IPS-20b (cell line): ENCODE measurements around the gene FITM2.
"Not testable (repeated sequence)": the region's sequence is repeated elsewhere in the genome, so short reads cannot be mapped to it uniquely, and the experiment has no call there.

Experiments
- H3K27ac ChIP-seq: one replicate; pipeline ENCODE4 v1.5.1; 2013; ENCODE audit warnings: low read length
- H3K27me3 ChIP-seq: 2 replicates; pipeline ENCODE4 v1.6.1; 2013; ENCODE audit warnings: mild to moderate bottlenecking, low read length, inconsistent platforms; ENCODE audit not compliant: insufficient read depth
- H3K36me3 ChIP-seq: 2 replicates; pipeline ENCODE4 v1.6.1; 2013; ENCODE audit warnings: low read depth, mild to moderate bottlenecking, inconsistent platforms, low read length, moderate library complexity; ENCODE audit not compliant: insufficient read depth
- H3K4me1 ChIP-seq: 2 replicates; pipeline ENCODE4 v1.6.1; 2013; ENCODE audit warnings: mild to moderate bottlenecking, control low read depth, inconsistent platforms, low read length, moderate library complexity; ENCODE audit not compliant: insufficient read depth
- H3K4me3 ChIP-seq: 2 replicates; pipeline ENCODE4 v1.5.1; 2013; ENCODE audit warnings: mild to moderate bottlenecking, low read length, inconsistent platforms
- H3K9ac ChIP-seq: 2 replicates; pipeline ENCODE4 v1.6.1; 2013; ENCODE audit warnings: low read depth, mild to moderate bottlenecking, inconsistent platforms, low read length, moderate library complexity
- H3K9me3 ChIP-seq: 2 replicates; pipeline ENCODE4 v1.6.1; 2013; ENCODE audit warnings: mild to moderate bottlenecking, low read depth, low read length, inconsistent platforms; ENCODE audit not compliant: insufficient read depth

FITM2 gene

DNA sequence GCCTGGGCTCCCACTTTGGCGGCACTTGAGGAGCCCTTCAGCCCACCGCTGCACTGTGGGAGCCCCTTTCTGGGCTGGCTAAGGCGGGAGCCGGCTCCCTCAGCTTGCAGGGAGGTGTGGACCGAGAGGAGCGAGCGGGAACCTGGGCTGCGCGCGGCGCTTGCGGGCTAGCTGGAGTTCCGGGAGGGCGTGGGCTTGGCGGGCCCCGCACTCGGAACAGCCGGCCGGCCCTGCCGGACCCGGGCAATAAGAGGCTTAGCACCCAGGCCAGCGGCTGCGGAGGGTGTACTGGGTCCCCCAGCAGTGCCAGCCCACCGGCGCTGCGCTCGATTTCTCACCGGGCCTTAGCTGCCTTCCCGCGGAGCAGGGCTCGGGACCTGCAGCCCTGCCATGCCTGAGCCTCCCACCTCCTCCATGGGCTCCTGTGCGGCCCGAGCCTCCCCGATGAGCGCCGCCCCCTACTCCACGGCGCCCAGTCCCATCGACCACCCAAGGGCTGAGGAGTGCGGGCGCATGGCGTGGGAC lies 11.9 kb downstream of the FITM2 start:
- not testable (repeated sequence) for H3K27ac ChIP-seq, H3K9me3 ChIP-seq, H3K9ac ChIP-seq, H3K27me3 ChIP-seq, H3K4me1 ChIP-seq, H3K4me3 ChIP-seq, H3K36me3 ChIP-seq

- Histone ChIP-seq H3K9ac (no peak overlapping the region), H3K27me3 (no peaks in the 10 kb centered on the region), H3K4me1 (no peaks in the 10 kb centered on the region), H3K4me3 (no peak overlapping the region), H3K9me3 (no peaks in the 10 kb centered on the region), H3K27ac (no peak overlapping the region), H3K36me3 (no peaks in the 10 kb centered on the region)
These were observed 13.3 kb downstream of the FITM2 start for GRCh38 chr20:44297721-44298120.

GRCh38 chr20:44296011-44296410 lies 15.0 kb downstream of the FITM2 start:
- no peaks in the 10 kb centered on the region for H3K27me3 ChIP-seq
- H3K4me3 ChIP-seq: no peak overlapping the region
- H3K36me3 ChIP-seq: no peaks in the 10 kb centered on the region
- no peaks in the 10 kb centered on the region for H3K9me3 ChIP-seq
- no peak overlapping the region for H3K27ac ChIP-seq
- no peaks in the 10 kb centered on the region for H3K4me1 ChIP-seq
- no peak overlapping the region for H3K9ac ChIP-seq

DNA sequence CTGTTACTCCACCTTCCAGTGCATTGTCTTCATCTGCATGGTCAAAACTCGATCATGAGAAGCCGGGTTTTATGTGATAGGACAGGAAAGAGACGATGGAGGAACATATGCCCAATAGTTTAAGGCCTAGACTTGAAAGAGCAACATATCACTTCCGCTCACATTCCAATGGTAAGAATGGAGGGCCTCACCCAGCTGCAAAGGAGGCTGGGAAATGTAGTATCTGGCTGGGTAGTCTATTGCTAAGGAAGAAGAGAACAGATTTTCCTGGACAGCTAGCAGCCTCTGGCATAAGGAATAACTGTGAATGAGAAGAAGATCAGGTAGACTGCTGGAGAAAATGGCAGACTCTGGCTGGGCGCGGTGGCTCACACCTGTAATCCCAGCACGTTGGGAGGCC lies 19.2 kb downstream of the FITM2 start:
- Histone ChIP-seq H3K4me3 (no peak overlapping the region), H3K4me1 (no peaks in the 10 kb centered on the region), H3K36me3 (no peaks in the 10 kb centered on the region), H3K27me3 (no peaks in the 10 kb centered on the region), H3K27ac (no peak overlapping the region), H3K9ac (no peak overlapping the region), H3K9me3 (no peaks in the 10 kb centered on the region)

DNA sequence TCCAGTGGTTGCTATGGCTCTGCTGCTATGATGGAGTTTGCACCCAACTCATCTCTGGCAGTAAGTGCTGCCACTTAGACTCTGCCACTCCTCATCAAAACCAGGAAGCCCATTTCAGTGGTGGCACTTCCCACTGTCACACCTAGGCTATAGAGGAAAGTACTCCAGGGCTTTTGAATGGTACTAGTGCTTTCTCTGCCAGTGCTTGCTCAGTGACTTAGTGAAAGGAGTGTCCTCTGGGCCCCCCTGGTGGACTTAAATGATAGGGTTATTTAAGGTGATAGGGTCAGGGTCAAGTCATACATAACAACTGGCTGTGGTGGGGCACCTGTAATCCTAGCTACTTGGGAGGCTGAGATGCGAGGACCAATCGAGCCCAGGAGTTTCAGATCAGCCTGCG lies 22.8 kb downstream of the FITM2 start:
- H3K9ac ChIP-seq: no peak overlapping the region
- H3K27me3 ChIP-seq: no peaks in the 10 kb centered on the region
- no peaks in the 10 kb centered on the region for H3K4me1 ChIP-seq
- no peaks in the 10 kb centered on the region for H3K36me3 ChIP-seq
- no peaks in the 10 kb centered on the region for H3K9me3 ChIP-seq
- no peak overlapping the region for H3K27ac ChIP-seq
- no peak overlapping the region for H3K4me3 ChIP-seq

- no peaks in the 10 kb centered on the region for H3K36me3 ChIP-seq
- H3K9ac ChIP-seq: no peak overlapping the region
- no peaks in the 10 kb centered on the region for H3K9me3 ChIP-seq
- H3K27me3 ChIP-seq: no peaks in the 10 kb centered on the region
- H3K4me3 ChIP-seq: no peak overlapping the region
- H3K4me1 ChIP-seq: no peaks in the 10 kb centered on the region
- no peak overlapping the region for H3K27ac ChIP-seq
These were observed 23.5 kb downstream of the FITM2 start for GRCh38 chr20:44287272-44288097.

- H3K9me3 ChIP-seq: no peaks in the 10 kb centered on the region
- no peaks in the 10 kb centered on the region; the same call in 1 of the 2 replicates for H3K27me3 ChIP-seq
- no peak overlapping the region for H3K4me3 ChIP-seq
- no peaks in the 10 kb centered on the region for H3K36me3 ChIP-seq
- no peak overlapping the region for H3K27ac ChIP-seq
- no peaks in the 10 kb centered on the region for H3K4me1 ChIP-seq
- no peak overlapping the region for H3K9ac ChIP-seq
These were observed 27.0 kb downstream of the FITM2 start for GRCh38 chr20:44284032-44284431.

GRCh38 chr20:44282192-44282591 lies 28.8 kb downstream of the FITM2 start:
- H3K4me3 ChIP-seq: no peak overlapping the region
- no peak overlapping the region for H3K9ac ChIP-seq
- H3K36me3 ChIP-seq: no peaks in the 10 kb centered on the region
- H3K4me1 ChIP-seq: no peaks in the 10 kb centered on the region
- H3K27ac ChIP-seq: no peak overlapping the region
- H3K9me3 ChIP-seq: no peaks in the 10 kb centered on the region
- no peaks in the 10 kb centered on the region; the same call in 1 of the 2 replicates for H3K27me3 ChIP-seq

DNA sequence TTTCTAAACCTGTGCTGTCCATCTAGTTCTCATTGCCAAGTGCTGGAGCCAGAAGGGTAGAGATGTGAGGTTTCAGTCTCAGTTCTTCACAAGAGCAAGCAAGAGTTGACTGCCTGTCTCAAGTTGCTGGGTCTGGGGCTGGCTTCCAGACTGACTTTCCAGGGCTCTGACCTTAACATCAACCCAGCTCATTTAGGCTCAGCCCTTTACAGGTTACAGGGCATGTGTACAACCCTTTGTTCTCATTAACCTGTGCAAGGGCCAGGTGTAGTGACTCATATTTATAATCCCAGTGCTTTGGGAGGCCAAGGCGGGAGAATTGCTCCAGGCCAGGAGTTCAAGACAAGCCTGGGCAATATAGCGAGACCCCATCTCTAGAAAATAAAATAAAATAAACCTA lies 30.6 kb downstream of the FITM2 start:
- no peaks in the 10 kb centered on the region; the same call in 1 of the 2 replicates for H3K27me3 ChIP-seq
- H3K4me1 ChIP-seq: no peaks in the 10 kb centered on the region
- H3K27ac ChIP-seq: no peak overlapping the region
- H3K4me3 ChIP-seq: no peak overlapping the region
- no peak overlapping the region for H3K9ac ChIP-seq
- no peaks in the 10 kb centered on the region for H3K36me3 ChIP-seq
- no peaks in the 10 kb centered on the region for H3K9me3 ChIP-seq

GRCh38 chr20:44279228-44279627 lies 31.8 kb downstream of the FITM2 start:
- Histone ChIP-seq H3K27me3 (no peaks in the 10 kb centered on the region; the same call in 1 of the 2 replicates), H3K36me3 (no peaks in the 10 kb centered on the region), H3K9me3 (no peaks in the 10 kb centered on the region), H3K4me3 (no peak overlapping the region), H3K27ac (no peak overlapping the region), H3K9ac (no peak overlapping the region), H3K4me1 (no peaks in the 10 kb centered on the region)

GRCh38 chr20:44274303-44275017 lies 36.5 kb downstream of the FITM2 start:
- no peak overlapping the region for H3K9ac ChIP-seq
- H3K27ac ChIP-seq: no peak overlapping the region
- H3K4me1 ChIP-seq: no peaks in the 10 kb centered on the region
- H3K4me3 ChIP-seq: no peak overlapping the region
- no peaks in the 10 kb centered on the region for H3K27me3 ChIP-seq
- no peaks in the 10 kb centered on the region; the same call in 1 of the 2 replicates for H3K9me3 ChIP-seq
- H3K36me3 ChIP-seq: no peaks in the 10 kb centered on the region
